ENCODE data around the gene MATN3. TPM values are rescaled to one million over a fixed set of nuclear protein-coding genes. Genes with fewer than 3 reads are reported as not detected.

The MATN3 gene
- total RNA-seq: not detected

DNA sequence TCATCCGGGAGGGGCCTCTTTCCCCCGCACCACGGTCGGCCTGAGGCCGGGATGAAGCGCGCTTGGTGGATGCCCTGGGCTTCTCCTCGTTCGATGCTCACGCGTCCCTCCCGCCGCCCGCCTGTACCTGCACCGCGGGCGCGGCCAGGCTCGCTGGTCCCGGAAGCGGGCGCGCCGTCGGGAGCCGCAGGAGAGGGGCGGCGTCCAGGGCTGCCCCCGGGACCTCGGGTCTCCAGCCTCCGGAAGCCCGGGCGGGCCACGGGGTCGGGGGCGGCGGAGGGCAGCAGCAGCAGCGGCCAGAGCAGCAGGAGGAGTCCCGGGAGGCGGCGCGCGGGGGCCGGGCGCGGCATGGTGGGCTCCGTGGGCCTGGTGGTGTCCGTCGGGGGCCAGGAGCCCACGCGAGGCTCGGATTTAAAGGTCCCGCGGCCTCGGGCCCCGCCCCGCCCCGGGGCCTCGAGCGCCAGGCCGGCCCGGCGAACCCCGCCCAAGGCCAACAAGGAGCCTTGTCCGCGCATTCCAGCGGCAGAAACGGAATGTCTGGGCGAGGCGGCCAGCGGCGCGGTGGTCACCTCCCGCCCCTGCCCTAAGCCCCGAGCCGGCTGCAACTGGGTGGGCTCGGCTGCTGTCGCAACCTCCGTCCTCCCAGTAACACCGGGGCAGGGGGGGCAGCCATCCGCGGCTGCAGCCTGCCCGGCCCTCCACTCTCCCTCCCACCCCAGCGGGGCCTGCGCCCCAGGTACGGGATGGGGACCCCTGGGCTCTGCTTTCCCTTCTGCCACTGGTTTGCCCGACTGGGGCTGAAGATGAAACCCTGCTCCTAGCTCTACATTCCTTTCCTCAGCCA lies at the start of gene MATN3:
MATN3 (minus strand) TSS at position 387 of the 844 bp plus-strand sequence; CDS start at position 350, 37 bp downstream.
- Mint-ChIP-seq H3K4me1 (peaks cover 4% of the 10 kb centered on the region), H3K9me3 (peaks cover 7% of the 10 kb centered on the region), H3K4me3 (peak within 1 kb of the TSS; percentile 56), H3K27me3 (peaks cover 54% of the 10 kb centered on the region), H3K27ac (no peak within 1 kb of the TSS), H3K36me3 (no peaks in the 10 kb centered on the region)
- DNase-seq: peak; percentile 26

- Mint-ChIP-seq H3K36me3 (no peaks in the 10 kb centered on the region), H3K4me3 (no peak overlapping the region), H3K4me1 (no peaks in the 10 kb centered on the region), H3K27me3 (peaks cover 2% of the 10 kb centered on the region), H3K9me3 (no peaks in the 10 kb centered on the region), H3K27ac (no peak overlapping the region)
- no peak for DNase-seq
Observed at GRCh38 chr2:20061940-20062339, 49.5 kb upstream of the MATN3 start.

DNA sequence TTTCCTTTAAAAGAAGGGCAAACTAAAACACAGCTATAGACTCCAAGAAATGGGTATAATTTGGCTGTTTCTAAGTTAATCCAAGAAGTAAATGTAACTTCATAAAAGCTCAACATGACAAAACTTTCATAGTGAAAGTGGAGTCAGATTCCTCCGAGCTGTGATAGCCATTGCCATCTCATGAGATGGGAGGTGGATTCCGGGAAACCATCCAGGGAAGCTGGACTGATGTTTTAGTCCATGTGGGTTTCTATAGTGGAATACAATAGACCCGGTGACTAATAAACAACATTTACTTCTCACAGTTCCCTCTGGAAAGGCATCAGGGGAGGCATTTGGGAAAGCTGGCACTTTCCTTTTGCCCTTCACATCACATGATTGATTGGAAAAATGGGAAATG lies 49.0 kb upstream of the MATN3 start:
- H3K36me3 Mint-ChIP-seq: no peaks in the 10 kb centered on the region
- H3K9me3 Mint-ChIP-seq: no peaks in the 10 kb centered on the region
- H3K27me3 Mint-ChIP-seq: peaks cover 7% of the 10 kb centered on the region
- no peak overlapping the region for H3K27ac Mint-ChIP-seq
- no peak for DNase-seq
- H3K4me1 Mint-ChIP-seq: no peaks in the 10 kb centered on the region
- no peak overlapping the region for H3K4me3 Mint-ChIP-seq

GRCh38 chr2:20060106-20060505 lies 47.6 kb upstream of the MATN3 start:
- Mint-ChIP-seq H3K9me3 (no peaks in the 10 kb centered on the region), H3K4me3 (no peak overlapping the region), H3K27me3 (peaks cover 20% of the 10 kb centered on the region), H3K36me3 (no peaks in the 10 kb centered on the region), H3K4me1 (no peaks in the 10 kb centered on the region), H3K27ac (no peak overlapping the region)
- DNase-seq: no peak

DNA sequence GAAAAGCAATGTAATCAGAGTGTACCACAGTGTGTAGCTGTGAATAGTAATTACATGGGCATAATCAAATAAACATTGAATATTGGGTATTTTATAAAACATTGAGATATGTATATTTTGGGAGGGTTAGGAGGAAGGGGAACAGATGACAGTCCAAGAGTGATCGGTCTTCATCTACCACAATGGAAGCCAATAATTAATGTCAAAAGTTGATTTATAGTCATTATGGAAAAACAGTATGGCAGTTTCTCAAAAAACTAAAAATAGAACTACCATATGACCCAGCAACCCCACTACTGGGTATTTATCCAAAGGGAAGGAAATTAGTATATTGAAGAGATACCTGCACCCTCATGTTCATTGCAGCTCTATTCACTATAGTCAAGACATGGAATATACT lies 44.8 kb upstream of the MATN3 start:
- Mint-ChIP-seq H3K4me1 (no peaks in the 10 kb centered on the region), H3K36me3 (no peaks in the 10 kb centered on the region)

DNA sequence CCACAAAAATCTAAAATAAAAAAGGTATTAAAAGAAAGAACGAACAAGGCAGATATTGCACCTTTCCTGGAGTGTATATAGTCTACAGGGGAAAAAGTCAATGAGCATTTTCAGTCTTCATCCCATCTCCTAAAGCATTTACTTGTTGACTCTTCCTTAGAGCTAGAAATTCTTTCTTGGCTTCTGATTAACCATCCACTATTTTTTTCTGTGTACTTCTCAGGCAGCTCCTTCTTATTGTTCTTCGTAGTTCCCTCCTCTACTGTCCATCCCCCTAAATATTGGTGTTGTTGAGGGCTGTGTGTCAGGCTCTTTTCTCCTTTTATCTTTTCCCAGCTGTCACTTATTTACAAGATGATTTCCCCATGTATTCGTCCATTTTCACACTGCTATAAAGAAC lies 42.5 kb upstream of the MATN3 start:
- no peak overlapping the region for H3K4me3 Mint-ChIP-seq

More for the DNA sequence above, 44.8 kb upstream of the MATN3 start:
- DNase-seq: no peak
- Mint-ChIP-seq H3K9me3 (no peaks in the 10 kb centered on the region), H3K4me3 (no peak overlapping the region), H3K27ac (no peak overlapping the region), H3K27me3 (peaks cover 24% of the 10 kb centered on the region)

DNA sequence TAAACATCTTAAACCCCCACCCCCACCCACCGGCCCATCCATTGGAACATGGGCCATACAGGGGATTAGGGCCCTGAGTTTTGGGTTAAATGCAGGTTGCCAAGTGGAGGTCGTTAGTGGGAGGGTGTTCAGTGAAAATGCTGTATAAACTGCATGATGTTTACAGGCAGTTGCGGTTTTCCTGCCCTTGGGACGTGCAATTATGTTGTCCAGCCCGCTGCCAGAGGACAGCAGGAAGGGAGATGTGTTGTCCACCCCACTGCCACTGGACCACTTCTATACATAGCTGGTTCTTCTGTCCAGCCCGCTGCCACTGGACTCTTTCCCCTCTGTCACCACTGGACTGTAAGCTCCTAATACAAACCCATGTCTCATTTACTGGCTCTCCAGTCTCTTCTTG lies 41.7 kb upstream of the MATN3 start:
- no peak overlapping the region for H3K4me3 Mint-ChIP-seq
- H3K4me1 Mint-ChIP-seq: peaks cover 13% of the 10 kb centered on the region
- H3K27me3 Mint-ChIP-seq: peaks cover 24% of the 10 kb centered on the region
- H3K36me3 Mint-ChIP-seq: no peaks in the 10 kb centered on the region
- no peak for DNase-seq
- H3K27ac Mint-ChIP-seq: no peak overlapping the region
- no peaks in the 10 kb centered on the region for H3K9me3 Mint-ChIP-seq

More for the DNA sequence above, 42.5 kb upstream of the MATN3 start:
- DNase-seq: no peak
- Mint-ChIP-seq H3K4me1 (peaks cover 4% of the 10 kb centered on the region), H3K27me3 (peaks cover 24% of the 10 kb centered on the region), H3K36me3 (no peaks in the 10 kb centered on the region), H3K9me3 (no peaks in the 10 kb centered on the region), H3K27ac (no peak overlapping the region)

GRCh38 chr2:20052861-20053281 lies 40.4 kb upstream of the MATN3 start:
- no peaks in the 10 kb centered on the region for H3K36me3 Mint-ChIP-seq
- DNase-seq: peak; percentile 21
- H3K27ac Mint-ChIP-seq: no peak overlapping the region
- no peak overlapping the region for H3K4me3 Mint-ChIP-seq
- H3K9me3 Mint-ChIP-seq: no peaks in the 10 kb centered on the region
- H3K27me3 Mint-ChIP-seq: peaks cover 24% of the 10 kb centered on the region
- peaks cover 23% of the 10 kb centered on the region for H3K4me1 Mint-ChIP-seq

DNA sequence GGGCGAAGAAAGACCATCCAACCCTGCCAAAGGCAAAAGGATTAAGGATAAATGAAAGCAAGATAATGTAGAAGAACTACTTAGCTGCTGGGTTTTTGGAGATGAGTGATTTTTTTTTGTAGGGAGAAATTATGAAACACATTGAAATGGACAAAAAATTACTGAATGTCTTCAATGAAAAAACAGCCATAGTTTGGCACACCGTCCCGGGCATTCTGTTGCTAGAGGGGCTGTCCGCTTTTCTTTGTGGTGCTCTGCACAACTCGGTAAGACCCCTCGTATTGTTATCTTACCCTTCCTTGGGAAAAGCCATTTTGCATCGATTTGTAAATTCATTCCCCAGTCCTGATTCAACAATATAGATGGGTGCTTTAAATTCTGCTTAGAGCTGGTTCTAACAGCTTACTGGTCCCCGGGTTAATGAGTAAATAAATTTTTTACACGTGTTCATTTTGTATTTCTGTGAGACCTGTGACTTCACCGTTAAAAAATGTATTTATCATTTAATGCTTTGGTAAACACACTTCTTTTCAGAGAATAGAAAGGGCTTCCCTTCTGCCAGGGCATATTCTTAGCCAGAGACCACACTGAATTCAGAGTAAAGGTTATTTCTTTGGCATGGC lies 39.9 kb upstream of the MATN3 start:
- peaks cover 24% of the 10 kb centered on the region for H3K27me3 Mint-ChIP-seq
- peaks cover 25% of the 10 kb centered on the region for H3K4me1 Mint-ChIP-seq
- H3K36me3 Mint-ChIP-seq: no peaks in the 10 kb centered on the region
- DNase-seq: no peak
- H3K9me3 Mint-ChIP-seq: no peaks in the 10 kb centered on the region
- no peak overlapping the region for H3K27ac Mint-ChIP-seq
- no peak overlapping the region for H3K4me3 Mint-ChIP-seq

DNA sequence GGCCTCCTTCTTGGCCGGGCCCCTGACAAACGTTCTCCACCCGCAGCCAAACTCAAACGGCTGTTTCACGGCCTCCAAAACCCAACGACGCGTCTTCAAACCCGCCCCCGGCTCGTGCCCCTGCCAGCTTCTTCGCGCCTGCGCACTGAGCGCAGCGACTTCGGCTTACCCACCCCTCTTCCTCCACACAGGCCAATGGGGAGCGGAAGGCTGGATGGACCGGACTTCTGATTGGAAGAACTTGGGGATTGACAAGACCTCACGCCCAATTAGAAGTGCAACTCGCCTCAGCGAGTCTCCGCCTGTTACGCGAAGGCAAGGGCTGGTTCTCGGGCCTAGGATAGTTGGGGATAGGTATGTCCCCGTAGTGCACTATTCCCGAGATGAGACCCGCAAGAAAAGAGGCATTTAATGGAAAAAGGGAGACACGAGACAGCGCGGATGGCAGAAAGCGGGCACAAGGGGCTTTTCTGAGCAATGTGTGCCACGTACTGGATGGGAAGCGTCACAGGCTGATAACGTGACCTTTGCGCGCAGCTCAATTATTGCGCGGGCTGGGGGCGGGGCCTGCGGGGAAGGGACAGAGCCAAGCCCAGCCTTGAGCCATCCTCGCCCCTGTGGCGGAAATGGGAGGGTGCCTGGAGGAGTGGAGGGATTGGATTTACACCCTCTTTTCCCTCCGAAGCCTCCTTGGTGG lies 39.2 kb upstream of the MATN3 start, which contains the start of gene LAPTM4A:
LAPTM4A (minus strand) TSS at position 97 of the 697 bp plus-strand sequence. CDS start 108 bp downstream, outside the sequence.
- Mint-ChIP-seq H3K27me3 (peaks cover 19% of the 10 kb centered on the region), H3K36me3 (no peaks in the 10 kb centered on the region), H3K4me3 (no peak within 1 kb of the TSS), H3K27ac (no peak within 1 kb of the TSS), H3K9me3 (no peaks in the 10 kb centered on the region), H3K4me1 (peaks cover 26% of the 10 kb centered on the region)
- peak; percentile 97 for DNase-seq

DNA sequence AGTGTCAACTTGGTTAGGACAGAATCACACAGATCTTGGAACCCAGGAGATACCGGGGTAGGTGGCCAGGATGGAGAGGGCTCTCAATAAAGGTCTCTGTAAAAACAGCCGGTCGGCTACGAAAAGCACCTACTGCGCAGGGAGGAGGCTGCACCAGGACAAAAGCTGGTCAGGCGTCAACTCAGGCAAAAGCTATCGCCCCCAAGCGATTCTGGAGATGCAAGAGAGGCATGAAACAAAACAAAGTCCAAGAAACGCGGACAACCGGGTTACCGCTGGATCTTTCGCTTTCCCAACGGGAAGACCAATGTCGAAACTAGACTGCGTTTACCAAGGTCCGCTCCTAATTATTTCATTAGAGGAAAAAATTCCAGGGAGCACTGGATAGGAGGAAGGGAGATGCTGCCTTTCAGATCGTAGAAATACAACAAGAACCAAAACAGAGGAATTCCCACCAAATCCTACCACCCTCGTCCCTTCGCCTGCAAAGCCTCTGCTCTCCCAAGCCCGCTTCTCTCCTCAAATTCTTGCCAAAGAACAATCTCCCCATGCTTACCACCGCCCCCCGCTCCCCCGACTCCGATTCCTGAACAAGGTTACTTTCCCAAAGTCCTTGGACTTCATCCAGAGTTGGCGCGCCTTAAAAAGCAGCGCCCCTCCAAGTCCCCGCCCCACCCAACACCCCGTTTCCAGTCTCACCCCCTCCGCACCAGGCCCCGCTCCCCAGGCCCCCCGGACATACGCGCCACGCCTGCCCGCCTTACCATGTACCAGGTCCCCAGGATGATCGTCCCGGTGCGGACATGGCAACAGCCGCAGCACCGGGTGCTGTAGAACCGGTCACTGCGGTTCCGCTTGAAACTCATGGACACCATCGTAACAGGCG lies 38.4 kb upstream of the MATN3 start:
- Mint-ChIP-seq H3K27me3 (peaks cover 11% of the 10 kb centered on the region), H3K9me3 (no peaks in the 10 kb centered on the region), H3K36me3 (no peaks in the 10 kb centered on the region), H3K4me3 (no peak overlapping the region), H3K27ac (no peak overlapping the region), H3K4me1 (peaks cover 26% of the 10 kb centered on the region)
- DNase-seq: peak; percentile 21

DNA sequence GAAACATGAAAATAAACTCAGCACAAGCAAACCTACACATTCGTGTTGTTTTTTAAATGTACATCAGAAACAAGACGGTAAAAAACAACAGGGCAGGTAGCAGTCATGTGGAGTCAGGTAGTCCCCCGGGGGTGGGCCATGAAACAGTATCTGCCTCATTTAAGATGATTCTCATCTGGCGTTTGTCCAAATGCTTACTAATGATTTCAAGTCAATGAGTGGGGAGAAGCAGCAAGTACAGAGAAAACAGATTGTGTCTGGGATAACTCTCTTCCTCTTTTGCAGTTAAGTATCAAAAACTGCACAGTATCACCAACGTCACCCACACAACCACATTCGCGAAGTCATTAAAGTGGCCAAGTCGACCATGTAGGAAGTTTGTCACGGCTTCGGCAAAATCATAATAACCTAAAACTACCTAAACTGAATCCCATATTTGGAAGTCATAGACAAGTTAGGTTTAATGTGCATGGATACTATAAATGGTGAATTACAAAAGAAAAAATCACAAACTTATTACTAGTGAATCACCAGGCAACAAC lies 37.7 kb upstream of the MATN3 start:
- peak; percentile 13 for DNase-seq
- Mint-ChIP-seq H3K9me3 (no peaks in the 10 kb centered on the region), H3K4me1 (peaks cover 26% of the 10 kb centered on the region), H3K4me3 (no peak overlapping the region), H3K36me3 (no peaks in the 10 kb centered on the region), H3K27ac (no peak overlapping the region), H3K27me3 (peaks cover 5% of the 10 kb centered on the region)

GRCh38 chr2:20049637-20050036 lies 37.2 kb upstream of the MATN3 start:
- DNase-seq: no peak
- Mint-ChIP-seq H3K27ac (no peak overlapping the region), H3K36me3 (no peaks in the 10 kb centered on the region), H3K9me3 (no peaks in the 10 kb centered on the region), H3K27me3 (no peaks in the 10 kb centered on the region), H3K4me1 (peaks cover 27% of the 10 kb centered on the region), H3K4me3 (no peak overlapping the region)

All from activated naive CD8-positive, alpha-beta T cell treated with anti-CD3 and anti-CD28 coated beads for 36 hours (primary cell).